ENCODE data around the gene DOCK8. TPM values are rescaled to one million over a fixed set of nuclear protein-coding genes. Genes with fewer than 3 reads are reported as not detected.

DOCK8 gene
- polyA plus RNA-seq, 2 of the 4 experiments (the other 2 are of a cell fraction) = 0.27 to 0.68 TPM

- H3K4me2 ChIP-seq = no peak overlapping the region
- no peaks in the 10 kb centered on the region for H3K4me1 ChIP-seq
- no peaks in the 10 kb centered on the region for H3K9me3 ChIP-seq
- no peak for DNase-seq (ENCODE audit: low read depth in 1 of 2, low spot score in 1 of 2)
- CTCF ChIA-PET = no interaction called here
- WGBS (ENCODE audit: missing lambda C conversion rate) = 100% methylated on average over 1 of the region's 1 CpG
- POLR2A ChIA-PET = no interaction called here
- H3K27ac ChIP-seq = no peak overlapping the region
- FAIRE-seq = no peak
- ATAC-seq = no peak
- H3K4me3 ChIP-seq = no peak overlapping the region
- TF ChIP-seq, protein P1, sequence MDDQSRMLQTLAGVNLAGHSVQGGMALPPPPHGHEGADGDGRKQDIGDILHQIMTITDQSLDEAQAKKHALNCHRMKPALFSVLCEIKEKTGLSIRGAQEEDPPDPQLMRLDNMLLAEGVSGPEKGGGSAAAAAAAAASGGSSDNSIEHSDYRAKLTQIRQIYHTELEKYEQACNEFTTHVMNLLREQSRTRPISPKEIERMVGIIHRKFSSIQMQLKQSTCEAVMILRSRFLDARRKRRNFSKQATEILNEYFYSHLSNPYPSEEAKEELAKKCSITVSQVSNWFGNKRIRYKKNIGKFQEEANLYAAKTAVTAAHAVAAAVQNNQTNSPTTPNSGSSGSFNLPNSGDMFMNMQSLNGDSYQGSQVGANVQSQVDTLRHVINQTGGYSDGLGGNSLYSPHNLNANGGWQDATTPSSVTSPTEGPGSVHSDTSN (IDR thresholded peaks at IDR 0.05) = no peak
- no peak for TF ChIP-seq RARB (CRISPR knock-in tag; IDR thresholded peaks at IDR 0.05)
- TF ChIP-seq MYC (IDR thresholded peaks at IDR 0.05; ENCODE audit: borderline replicate concordance, low read length) = no peak
- TF ChIP-seq CHD2 (IDR thresholded peaks at IDR 0.05; ENCODE audit: low read length, partially characterized antibody) = no peak
- TF ChIP-seq HOXA7 (CRISPR knock-in tag; IDR thresholded peaks at IDR 0.05) = no peak
- TF ChIP-seq ATOH8 (CRISPR knock-in tag; IDR thresholded peaks at IDR 0.05; ENCODE audit: low read depth) = no peak
- TF ChIP-seq POLR2A (IDR thresholded peaks at IDR 0.05; ENCODE audit: low read length) = no peak
- TF ChIP-seq MAFK (IDR thresholded peaks at IDR 0.05; ENCODE audit: partially characterized antibody) = no peak
- TF ChIP-seq NR3C1 (IDR thresholded peaks at IDR 0.05) = no peak
- TF ChIP-seq PHF8 (IDR thresholded peaks at IDR 0.05; ENCODE audit: borderline replicate concordance, low read depth) = no peak
- no peak for TF ChIP-seq JUN (IDR thresholded peaks at IDR 0.05)
- no peak for TF ChIP-seq KDM5A (IDR thresholded peaks at IDR 0.05)
- no peak for TF ChIP-seq CBX8 (IDR thresholded peaks at IDR 0.05)
- no peak for TF ChIP-seq TP53 (CRISPR knock-in tag; IDR thresholded peaks at IDR 0.05)
- no peak for TF ChIP-seq SMC3 (IDR thresholded peaks at IDR 0.05)
- TF ChIP-seq MAX (IDR thresholded peaks at IDR 0.05) = no peak
Observed at GRCh38 chr9:511861-512260, 297.2 kb downstream of the DOCK8 start.

GRCh38 chr9:512555-513272 lies 298.0 kb downstream of the DOCK8 start:
- no peak for FAIRE-seq
- TF ChIP-seq TFCP2L1 (CRISPR knock-in tag; IDR thresholded peaks at IDR 0.05) = no peak
- TF ChIP-seq FOSL2 (IDR thresholded peaks at IDR 0.05) = no peak
- TF ChIP-seq FOSL2 (CRISPR knock-in tag; IDR thresholded peaks at IDR 0.05) = no peak
- no peak for TF ChIP-seq MAFK (IDR thresholded peaks at IDR 0.05; ENCODE audit: partially characterized antibody)
- no peak for TF ChIP-seq RFX5 (IDR thresholded peaks at IDR 0.05)
- no peak for TF ChIP-seq BHLHE40 (IDR thresholded peaks at IDR 0.05; ENCODE audit: low read depth, low read length)
- no peak for TF ChIP-seq KDM1A (IDR thresholded peaks at IDR 0.05; ENCODE audit: low read depth)
- no peak for TF ChIP-seq ZSCAN20 (CRISPR knock-in tag; IDR thresholded peaks at IDR 0.05)
- TF ChIP-seq TP53 (CRISPR knock-in tag; IDR thresholded peaks at IDR 0.05) = no peak
- no peak for TF ChIP-seq JUN (IDR thresholded peaks at IDR 0.05)
- no peak for TF ChIP-seq KDM5A (IDR thresholded peaks at IDR 0.05)
- TF ChIP-seq ESRRA (IDR thresholded peaks at IDR 0.05; ENCODE audit: borderline replicate concordance, low read length) = no peak
- no peak for TF ChIP-seq FOSB (CRISPR knock-in tag; IDR thresholded peaks at IDR 0.05)
- 0 out of 3 replicates have a peak, but pooled peaks cover 3% of the 10 kb centered on the region for H3K4me1 ChIP-seq
- H3K4me2 ChIP-seq = no peak overlapping the region
- no peaks in the 10 kb centered on the region for H3K9me3 ChIP-seq
- 73% methylated on average over 3 of the region's 3 CpGs for WGBS (ENCODE audit: missing lambda C conversion rate)
- CTCF ChIA-PET = no interaction called here
- no peak overlapping the region for H3K27ac ChIP-seq
- POLR2A ChIA-PET = no interaction called here
- no peak overlapping the region for H3K4me3 ChIP-seq
- no peak for ATAC-seq
- DNase-seq (ENCODE audit: low read depth in 1 of 2, low spot score in 1 of 2) = no peak

Other genes starting within 250 kb of the DOCK8 start
- 7.3 and 7.7 TPM in 2 replicates for gene WASHC1, start 185.4 kb upstream of the DOCK8 start, polyA plus RNA-seq (2011; rRNA removed)
- 7.3 to 8.7 TPM (median 7.4 TPM) in 3 replicates for gene WASHC1, start 185.4 kb upstream of the DOCK8 start, polyA plus RNA-seq (2017; fragmentation: RNase III; extraction: RNeasy Plus Mini Kit Qiagen cat#74134 plus additional on column Dnase treatment)
- gene FOXD4, start 96.4 kb upstream of the DOCK8 start, polyA plus RNA-seq (2011; rRNA removed) = 0.33 and 0.35 TPM in 2 replicates
- gene FOXD4, start 96.4 kb upstream of the DOCK8 start, polyA plus RNA-seq (2017; fragmentation: RNase III; extraction: RNeasy Plus Mini Kit Qiagen cat#74134 plus additional on column Dnase treatment) = 0.45 to 0.50 TPM (median 0.49 TPM) in 3 replicates
- 23.4 and 34.2 TPM in 2 replicates for gene ZNG1A, start 35.8 kb upstream of the DOCK8 start, polyA plus RNA-seq (2011; rRNA removed)
- 42.5 to 45.1 TPM (median 43.6 TPM) in 3 replicates for gene ZNG1A, start 35.8 kb upstream of the DOCK8 start, polyA plus RNA-seq (2017; fragmentation: RNase III; extraction: RNeasy Plus Mini Kit Qiagen cat#74134 plus additional on column Dnase treatment)